ENCODE measurements around the gene SLC4A2.

DNA sequence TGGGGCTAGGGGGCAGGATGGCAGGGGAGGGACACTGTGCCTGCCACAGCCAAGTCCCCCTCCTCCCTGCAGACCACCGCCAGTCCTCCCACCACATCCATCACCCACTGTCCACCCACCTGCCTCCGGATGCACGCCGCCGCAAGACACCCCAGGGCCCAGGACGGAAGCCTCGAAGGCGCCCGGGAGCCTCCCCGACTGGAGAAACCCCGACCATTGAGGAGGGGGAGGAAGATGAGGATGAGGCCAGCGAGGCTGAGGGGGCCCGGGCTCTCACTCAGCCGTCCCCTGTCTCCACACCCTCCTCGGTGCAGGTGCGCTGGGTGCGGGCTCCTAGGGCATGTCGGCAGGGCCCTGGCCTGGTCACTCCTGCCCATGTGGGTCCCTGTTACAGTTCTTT lies 5.1 kb downstream of the SLC4A2 start:
- TF ChIP-seq, protein P1, sequence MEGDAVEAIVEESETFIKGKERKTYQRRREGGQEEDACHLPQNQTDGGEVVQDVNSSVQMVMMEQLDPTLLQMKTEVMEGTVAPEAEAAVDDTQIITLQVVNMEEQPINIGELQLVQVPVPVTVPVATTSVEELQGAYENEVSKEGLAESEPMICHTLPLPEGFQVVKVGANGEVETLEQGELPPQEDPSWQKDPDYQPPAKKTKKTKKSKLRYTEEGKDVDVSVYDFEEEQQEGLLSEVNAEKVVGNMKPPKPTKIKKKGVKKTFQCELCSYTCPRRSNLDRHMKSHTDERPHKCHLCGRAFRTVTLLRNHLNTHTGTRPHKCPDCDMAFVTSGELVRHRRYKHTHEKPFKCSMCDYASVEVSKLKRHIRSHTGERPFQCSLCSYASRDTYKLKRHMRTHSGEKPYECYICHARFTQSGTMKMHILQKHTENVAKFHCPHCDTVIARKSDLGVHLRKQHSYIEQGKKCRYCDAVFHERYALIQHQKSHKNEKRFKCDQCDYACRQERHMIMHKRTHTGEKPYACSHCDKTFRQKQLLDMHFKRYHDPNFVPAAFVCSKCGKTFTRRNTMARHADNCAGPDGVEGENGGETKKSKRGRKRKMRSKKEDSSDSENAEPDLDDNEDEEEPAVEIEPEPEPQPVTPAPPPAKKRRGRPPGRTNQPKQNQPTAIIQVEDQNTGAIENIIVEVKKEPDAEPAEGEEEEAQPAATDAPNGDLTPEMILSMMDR (IDR thresholded peaks at IDR 0.05), result no peak
- TF ChIP-seq POLR2AphosphoS5 (IDR thresholded peaks at IDR 0.05), result no peak
- TF ChIP-seq POLR2A (IDR thresholded peaks at IDR 0.05), result no peak
- no peak for TF ChIP-seq EP300 (IDR thresholded peaks at IDR 0.05)
